Measurements from ENCODE around the gene CSPG4. TPM values are rescaled to one million over a fixed set of nuclear protein-coding genes. Genes with fewer than 3 reads are reported as not detected.
"Not testable (repeated sequence)": the region's sequence is repeated elsewhere in the genome, so short reads cannot be mapped to it uniquely, and the experiment has no call there.

The CSPG4 gene, protein sequence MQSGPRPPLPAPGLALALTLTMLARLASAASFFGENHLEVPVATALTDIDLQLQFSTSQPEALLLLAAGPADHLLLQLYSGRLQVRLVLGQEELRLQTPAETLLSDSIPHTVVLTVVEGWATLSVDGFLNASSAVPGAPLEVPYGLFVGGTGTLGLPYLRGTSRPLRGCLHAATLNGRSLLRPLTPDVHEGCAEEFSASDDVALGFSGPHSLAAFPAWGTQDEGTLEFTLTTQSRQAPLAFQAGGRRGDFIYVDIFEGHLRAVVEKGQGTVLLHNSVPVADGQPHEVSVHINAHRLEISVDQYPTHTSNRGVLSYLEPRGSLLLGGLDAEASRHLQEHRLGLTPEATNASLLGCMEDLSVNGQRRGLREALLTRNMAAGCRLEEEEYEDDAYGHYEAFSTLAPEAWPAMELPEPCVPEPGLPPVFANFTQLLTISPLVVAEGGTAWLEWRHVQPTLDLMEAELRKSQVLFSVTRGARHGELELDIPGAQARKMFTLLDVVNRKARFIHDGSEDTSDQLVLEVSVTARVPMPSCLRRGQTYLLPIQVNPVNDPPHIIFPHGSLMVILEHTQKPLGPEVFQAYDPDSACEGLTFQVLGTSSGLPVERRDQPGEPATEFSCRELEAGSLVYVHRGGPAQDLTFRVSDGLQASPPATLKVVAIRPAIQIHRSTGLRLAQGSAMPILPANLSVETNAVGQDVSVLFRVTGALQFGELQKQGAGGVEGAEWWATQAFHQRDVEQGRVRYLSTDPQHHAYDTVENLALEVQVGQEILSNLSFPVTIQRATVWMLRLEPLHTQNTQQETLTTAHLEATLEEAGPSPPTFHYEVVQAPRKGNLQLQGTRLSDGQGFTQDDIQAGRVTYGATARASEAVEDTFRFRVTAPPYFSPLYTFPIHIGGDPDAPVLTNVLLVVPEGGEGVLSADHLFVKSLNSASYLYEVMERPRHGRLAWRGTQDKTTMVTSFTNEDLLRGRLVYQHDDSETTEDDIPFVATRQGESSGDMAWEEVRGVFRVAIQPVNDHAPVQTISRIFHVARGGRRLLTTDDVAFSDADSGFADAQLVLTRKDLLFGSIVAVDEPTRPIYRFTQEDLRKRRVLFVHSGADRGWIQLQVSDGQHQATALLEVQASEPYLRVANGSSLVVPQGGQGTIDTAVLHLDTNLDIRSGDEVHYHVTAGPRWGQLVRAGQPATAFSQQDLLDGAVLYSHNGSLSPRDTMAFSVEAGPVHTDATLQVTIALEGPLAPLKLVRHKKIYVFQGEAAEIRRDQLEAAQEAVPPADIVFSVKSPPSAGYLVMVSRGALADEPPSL (N-terminal part only)
- 86.8 and 87.0 TPM in 2 replicates for total RNA-seq

GRCh38 chr15:75712668-75713337, at the start of gene CSPG4:
Gene CSPG4, minus strand, starts transcription at chr15:75712848. Its CDS starts 93 bp downstream, at chr15:75712755.
- DNase-seq (ENCODE audit: low read depth) = peak; percentile 70
- peak within 1 kb of the TSS; percentile 78 for H3K4me3 ChIP-seq (ENCODE audit: low read depth, low read length)
- TF ChIP-seq, protein P1, sequence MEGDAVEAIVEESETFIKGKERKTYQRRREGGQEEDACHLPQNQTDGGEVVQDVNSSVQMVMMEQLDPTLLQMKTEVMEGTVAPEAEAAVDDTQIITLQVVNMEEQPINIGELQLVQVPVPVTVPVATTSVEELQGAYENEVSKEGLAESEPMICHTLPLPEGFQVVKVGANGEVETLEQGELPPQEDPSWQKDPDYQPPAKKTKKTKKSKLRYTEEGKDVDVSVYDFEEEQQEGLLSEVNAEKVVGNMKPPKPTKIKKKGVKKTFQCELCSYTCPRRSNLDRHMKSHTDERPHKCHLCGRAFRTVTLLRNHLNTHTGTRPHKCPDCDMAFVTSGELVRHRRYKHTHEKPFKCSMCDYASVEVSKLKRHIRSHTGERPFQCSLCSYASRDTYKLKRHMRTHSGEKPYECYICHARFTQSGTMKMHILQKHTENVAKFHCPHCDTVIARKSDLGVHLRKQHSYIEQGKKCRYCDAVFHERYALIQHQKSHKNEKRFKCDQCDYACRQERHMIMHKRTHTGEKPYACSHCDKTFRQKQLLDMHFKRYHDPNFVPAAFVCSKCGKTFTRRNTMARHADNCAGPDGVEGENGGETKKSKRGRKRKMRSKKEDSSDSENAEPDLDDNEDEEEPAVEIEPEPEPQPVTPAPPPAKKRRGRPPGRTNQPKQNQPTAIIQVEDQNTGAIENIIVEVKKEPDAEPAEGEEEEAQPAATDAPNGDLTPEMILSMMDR (IDR thresholded peaks at IDR 0.05; ENCODE audit: insufficient read depth, low read depth, low read length) = no peak

- not testable (repeated sequence) for DNase-seq (ENCODE audit: low read depth); H3K4me3 ChIP-seq (ENCODE audit: low read depth, low read length)
These were observed 49.7 kb upstream of the CSPG4 start for GRCh38 chr15:75762357-75762718.

GRCh38 chr15:75761446-75762356, 49.1 kb upstream of the CSPG4 start:
- no peak overlapping the region for H3K4me3 ChIP-seq (ENCODE audit: low read depth, low read length)
- TF ChIP-seq, protein P1 (IDR thresholded peaks at IDR 0.05; ENCODE audit: insufficient read depth, low read depth, low read length) = no peak
- no peak for DNase-seq (ENCODE audit: low read depth)

DNA sequence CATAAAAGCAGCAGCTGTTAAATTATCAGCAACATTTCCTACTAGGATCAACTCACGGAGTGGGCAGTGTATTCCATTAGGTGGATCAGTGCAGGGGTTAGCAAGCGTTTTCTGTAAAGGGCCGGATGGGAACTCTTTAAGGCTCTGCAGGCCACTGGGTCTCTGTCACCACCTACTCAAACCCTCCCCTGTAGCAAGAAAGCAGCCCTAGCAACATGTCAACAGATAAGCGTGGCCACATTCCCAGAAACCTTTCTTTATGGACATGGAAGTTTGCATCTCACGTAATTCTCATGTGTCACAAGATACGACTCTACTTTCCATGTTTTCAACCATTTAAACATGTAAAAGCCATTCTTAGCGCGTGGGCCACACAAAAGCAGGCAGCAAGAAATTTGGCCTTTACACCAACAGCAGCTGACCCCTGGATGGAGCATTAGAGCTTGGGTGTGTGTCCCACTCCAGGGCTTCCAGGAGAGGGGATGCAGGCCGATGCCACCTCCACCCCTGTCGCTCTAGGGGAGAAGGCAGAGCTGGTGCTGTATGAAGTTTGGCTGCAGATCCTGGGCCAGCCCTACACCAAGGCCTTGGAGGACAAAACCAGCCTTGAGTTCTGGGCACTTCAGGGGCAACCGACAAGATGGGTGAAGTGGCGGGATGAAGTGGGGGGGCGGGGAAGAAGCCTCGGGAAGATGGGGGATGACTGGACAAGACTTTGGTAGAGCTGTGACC, 48.2 kb upstream of the CSPG4 start:
- H3K4me3 ChIP-seq (ENCODE audit: low read depth, low read length) = no peak overlapping the region
- DNase-seq (ENCODE audit: low read depth) = no peak
- TF ChIP-seq, protein P1 (IDR thresholded peaks at IDR 0.05; ENCODE audit: insufficient read depth, low read depth, low read length) = no peak

DNA sequence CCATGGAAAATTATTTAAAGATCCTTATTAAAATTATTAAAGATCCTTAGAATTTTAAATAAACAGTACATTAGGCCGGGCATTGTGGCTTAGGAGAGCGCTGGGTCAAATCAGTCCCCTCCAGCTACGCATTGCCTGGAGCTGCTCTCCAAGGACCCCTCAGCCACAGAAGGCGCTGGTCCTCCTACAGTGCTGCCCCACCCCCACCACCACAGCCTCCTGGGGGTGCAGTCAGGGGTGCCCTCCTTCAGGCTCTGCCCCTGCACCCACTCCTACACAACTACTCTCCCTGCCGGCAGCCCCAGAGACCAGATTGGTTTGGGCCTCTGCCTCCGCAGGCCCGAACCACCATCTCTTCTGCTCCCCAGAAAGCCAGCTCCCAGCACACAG, 47.5 kb upstream of the CSPG4 start:
- DNase-seq (ENCODE audit: low read depth) = not testable (repeated sequence)

DNA sequence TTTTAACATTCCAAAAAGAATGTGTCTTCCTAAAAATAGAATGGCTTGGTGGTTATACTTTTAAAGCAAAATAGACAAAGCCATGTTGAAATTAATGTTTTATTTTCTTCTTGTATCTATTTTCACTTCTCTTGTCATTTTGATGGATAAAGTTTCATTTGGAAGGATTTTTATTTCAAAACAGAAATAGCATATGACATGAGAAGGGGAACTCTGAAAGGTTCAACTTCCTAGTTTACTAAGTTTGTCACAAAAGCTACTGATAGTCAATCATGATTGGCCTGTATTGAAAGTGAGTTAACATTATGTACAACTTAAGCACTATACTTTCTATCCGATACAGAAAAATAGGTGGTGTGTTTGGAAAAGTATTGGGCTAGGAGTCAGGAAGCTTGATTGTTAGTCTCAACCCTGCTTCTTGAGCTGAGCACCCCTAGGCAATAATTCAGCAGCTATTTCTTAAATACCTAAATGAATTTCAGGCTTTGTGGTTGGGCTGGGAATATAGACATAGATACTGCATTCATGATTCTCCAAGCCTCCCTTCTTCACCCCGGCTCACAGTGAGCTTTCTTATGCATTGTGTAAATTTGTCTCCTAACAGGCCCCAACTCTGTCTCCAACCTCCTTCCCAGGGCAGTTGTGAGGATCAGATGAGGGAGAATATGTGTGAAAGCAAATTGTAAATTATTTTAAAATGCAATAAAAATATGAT, 46.9 kb upstream of the CSPG4 start:
- TF ChIP-seq, protein P1 (IDR thresholded peaks at IDR 0.05; ENCODE audit: insufficient read depth, low read depth, low read length) = no peak
- no peak overlapping the region for H3K4me3 ChIP-seq (ENCODE audit: low read depth, low read length)

More for the DNA sequence above, 47.5 kb upstream of the CSPG4 start:
- H3K4me3 ChIP-seq (ENCODE audit: low read depth, low read length) = not testable (repeated sequence)

More for the DNA sequence above, 46.9 kb upstream of the CSPG4 start:
- DNase-seq (ENCODE audit: low read depth) = no peak
